Coronary artery (tissue), 2 donors: ENCODE results near the gene EYA2.

Experiments
- DNase-seq: peaks from one replicate; pipeline ENCODE4 v3.0.0-alpha.2; 2017; ENCODE audit warnings: low spot score
- H3K27ac ChIP-seq, 2 donors: fragments of 200-600 bp; sonication (generic); one replicate each; pipeline ENCODE4 v1.5.1; 2016 to 2019
- H3K4me3 ChIP-seq: fragments of 200-600 bp; sonication (generic); 2 replicates; pipeline ENCODE4 v1.5.1; 2016; ENCODE audit warnings: mild to moderate bottlenecking, moderate library complexity
- CTCF ChIP-seq: fragments of 200-600 bp; sonication (generic); IDR thresholded peaks from one replicate; pipeline ENCODE4 v1.5.1; 2019; ENCODE audit warnings: antibody characterized with exemption

EYA2 gene

GRCh38 chr20:47089151-47089550, 194.5 kb downstream of the EYA2 start:
- TF ChIP-seq CTCF, result no peak
- Histone ChIP-seq H3K4me3 (no peak overlapping the region), H3K27ac (no peak overlapping the region)
- DNase-seq, result no peak

DNA sequence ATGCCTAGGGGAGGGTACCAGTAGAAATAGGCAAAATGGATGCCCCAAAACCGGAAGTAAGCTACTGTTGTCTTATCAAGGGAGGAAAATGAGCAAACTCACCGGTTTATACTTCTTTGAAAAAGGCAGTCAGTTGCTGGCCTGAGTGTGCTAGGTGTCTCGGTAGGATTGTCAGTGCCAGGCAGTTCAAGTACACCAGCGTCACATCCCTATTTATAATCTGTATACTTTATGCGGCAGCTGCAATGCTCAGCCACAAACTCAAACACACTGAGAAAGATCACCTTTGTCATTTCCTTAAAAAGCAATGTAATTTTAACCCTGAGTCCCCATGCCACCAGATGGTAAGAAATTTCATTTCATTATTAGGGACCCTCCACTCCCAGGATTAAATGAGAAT, 196.2 kb downstream of the EYA2 start:
- TF ChIP-seq CTCF, result no peak
- Histone ChIP-seq H3K4me3 (no peak overlapping the region), H3K27ac (no peak overlapping the region)
- no peak for DNase-seq

- DNase-seq, result no peak
- no peak for TF ChIP-seq CTCF
- H3K4me3 ChIP-seq, result no peak overlapping the region
- H3K27ac ChIP-seq, result no peak overlapping the region
Observed at GRCh38 chr20:47093320-47093966, 198.8 kb downstream of the EYA2 start.

DNA sequence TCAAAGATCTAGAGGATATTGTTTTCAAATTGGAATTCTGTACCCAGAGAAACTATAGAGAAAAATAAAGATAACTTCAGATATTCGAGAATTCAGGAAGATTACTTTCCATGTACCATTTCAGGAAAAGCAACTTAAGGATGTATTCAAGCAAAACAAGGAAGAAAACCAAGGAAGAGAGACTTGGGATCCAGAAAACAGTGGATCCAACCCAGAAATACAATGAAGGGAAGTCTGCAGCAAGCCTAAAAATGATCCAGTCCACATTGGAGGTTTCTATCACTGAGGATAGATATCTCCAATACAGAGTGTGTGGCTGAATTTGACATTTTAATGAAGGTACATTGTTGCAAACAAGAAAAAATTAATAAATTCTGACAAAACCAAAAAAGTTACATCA, 201.0 kb downstream of the EYA2 start:
- Histone ChIP-seq H3K4me3 (no peak overlapping the region), H3K27ac (no peak overlapping the region)
- TF ChIP-seq CTCF, result no peak
- no peak for DNase-seq

DNA sequence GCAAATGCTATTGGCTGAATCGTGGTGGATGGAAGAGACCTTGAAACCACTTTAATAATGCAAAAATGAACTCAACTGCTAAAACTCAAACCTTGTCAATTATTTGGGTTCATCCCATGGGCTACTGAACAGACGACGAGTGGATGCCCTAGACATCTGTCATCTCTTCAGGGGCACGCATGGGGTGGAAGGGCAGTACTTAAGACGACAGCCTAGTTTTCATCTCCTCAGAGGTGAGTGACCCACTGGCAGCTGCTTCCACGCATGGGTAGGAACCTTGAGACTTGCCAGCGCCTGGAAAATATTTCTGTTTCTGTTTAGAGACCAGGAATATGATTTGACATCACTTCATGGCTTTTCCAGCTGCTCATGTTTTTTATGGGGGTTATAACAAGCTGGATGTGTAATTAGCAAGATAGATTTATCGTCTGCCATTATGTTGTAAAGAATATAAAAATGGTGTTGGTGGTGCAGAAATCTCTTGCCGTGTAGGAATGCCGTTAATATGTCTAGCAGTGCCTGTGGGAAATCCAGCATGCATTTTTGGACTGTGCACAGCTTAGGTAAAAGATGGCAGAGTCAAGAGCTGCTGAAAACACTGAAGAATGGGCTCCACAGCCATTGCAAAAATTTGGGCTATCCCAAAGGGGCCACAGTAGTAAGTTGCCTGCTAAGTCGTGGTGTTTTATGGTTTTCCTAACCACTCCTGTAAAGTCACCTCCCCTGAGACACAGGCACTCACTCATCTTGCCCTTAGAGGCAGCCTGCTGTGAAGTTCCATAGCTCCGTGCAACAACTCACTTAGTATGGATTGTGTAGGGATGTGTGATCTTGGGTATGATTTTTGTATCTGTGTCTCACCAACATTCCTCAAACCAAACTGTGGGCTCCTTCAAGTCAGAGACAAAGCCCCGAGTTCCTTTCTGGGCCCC, 203.3 kb downstream of the EYA2 start:
- no peak overlapping the region for H3K27ac ChIP-seq
- DNase-seq, result no peak
- H3K4me3 ChIP-seq, result no peak overlapping the region
- no peak for TF ChIP-seq CTCF

- DNase-seq, result no peak
- Histone ChIP-seq H3K4me3 (no peak overlapping the region), H3K27ac (peak overlapping the region in 1 of 2 donors; percentile 32)
- no peak for TF ChIP-seq CTCF
Observed at GRCh38 chr20:47099093-47099492, 204.4 kb downstream of the EYA2 start.
